HG03432 (cell line): ENCODE measurements around the gene NAPG.
A peak's percentile ranks its signal among the peaks of the same experiment; 100 is the strongest.
"Not testable (repeated sequence)": the region's sequence is repeated elsewhere in the genome, so short reads cannot be mapped to it uniquely, and the experiment has no call there.

Experiments used
- ATAC-seq: cut with Tn5 transposase; IDR thresholded peaks from one replicate; pipeline ENCODE4 v1.9.1; 2021; ENCODE audit warnings: mild to moderate bottlenecking, moderate library complexity; ENCODE audit not compliant: unreplicated experiment

The NAPG gene

GRCh38 chr18:10511236-10511635 is 14.6 kb upstream of the NAPG start:
- ATAC-seq, result no peak

- ATAC-seq, result no peak
Measured at GRCh38 chr18:10514082-10514481, 11.7 kb upstream of the NAPG start.

- no peak for ATAC-seq
Measured at GRCh38 chr18:10514601-10515000, 11.2 kb upstream of the NAPG start.

- ATAC-seq, result no peak
Measured at GRCh38 chr18:10515456-10515855, 10.4 kb upstream of the NAPG start.

GRCh38 chr18:10516078-10516477 is 9.7 kb upstream of the NAPG start:
- no peak for ATAC-seq

GRCh38 chr18:10518595-10519255 is 7.1 kb upstream of the NAPG start:
- ATAC-seq, result no peak

GRCh38 chr18:10519366-10519765 is 6.5 kb upstream of the NAPG start:
- ATAC-seq, result no peak

- ATAC-seq, result peak; percentile 77
Measured at GRCh38 chr18:10519999-10520935, 5.6 kb upstream of the NAPG start.

- ATAC-seq, result no peak
Measured at GRCh38 chr18:10521566-10521965, 4.3 kb upstream of the NAPG start.

- no peak for ATAC-seq
Measured at GRCh38 chr18:10522574-10522973, 3.3 kb upstream of the NAPG start.

GRCh38 chr18:10523544-10523943 is 2.3 kb upstream of the NAPG start:
- ATAC-seq, result no peak

- no peak for ATAC-seq
Measured at GRCh38 chr18:10524507-10525370, 1.1 kb upstream of the NAPG start.

GRCh38 chr18:10525371-10525691 is 496 bp upstream of the NAPG start:
- no peak for ATAC-seq

GRCh38 chr18:10526561-10526949 is 728 bp downstream of the NAPG start:
- ATAC-seq, result no peak

GRCh38 chr18:10528439-10528838 is 2.6 kb downstream of the NAPG start:
- no peak for ATAC-seq

- no peak for ATAC-seq
Measured at GRCh38 chr18:10530002-10530401, 4.2 kb downstream of the NAPG start.

- no peak for ATAC-seq
Measured at GRCh38 chr18:10530852-10531251, 5.0 kb downstream of the NAPG start.

- ATAC-seq, result no peak
Measured at GRCh38 chr18:10533111-10533510, 7.3 kb downstream of the NAPG start.

GRCh38 chr18:10536280-10536679 is 10.5 kb downstream of the NAPG start:
- no peak for ATAC-seq

GRCh38 chr18:10537765-10538164 is 11.9 kb downstream of the NAPG start:
- ATAC-seq, result no peak

GRCh38 chr18:10539124-10539523 is 13.3 kb downstream of the NAPG start:
- ATAC-seq, result not testable (repeated sequence)
